Osteocyte (in vitro differentiated cells): ENCODE results near the gene CLMN. TPM values are rescaled to one million over a fixed set of nuclear protein-coding genes. Genes with fewer than 3 reads are reported as not detected.

Experiments
- DNase-seq: peaks from one replicate; pipeline ENCODE4 v3.0.0; 2021; ENCODE audit warnings: mixed read lengths; ENCODE audit not compliant: unreplicated experiment; ENCODE audit errors: extremely low spot score
- H3K27ac Mint-ChIP-seq: one replicate; pipeline ENCODE4 v1.8.0; 2021; ENCODE audit warnings: mild to moderate bottlenecking, mixed read lengths; ENCODE audit not compliant: unreplicated experiment
- H3K27me3 Mint-ChIP-seq: one replicate; pipeline ENCODE4 v1.8.0; 2021; ENCODE audit warnings: mixed read lengths; ENCODE audit not compliant: unreplicated experiment
- H3K36me3 Mint-ChIP-seq: one replicate; pipeline ENCODE4 v1.8.0; 2021; ENCODE audit warnings: mixed read lengths; ENCODE audit not compliant: unreplicated experiment
- H3K4me1 Mint-ChIP-seq: one replicate; pipeline ENCODE4 v1.8.0; 2021; ENCODE audit warnings: mixed read lengths; ENCODE audit not compliant: unreplicated experiment
- H3K4me3 Mint-ChIP-seq: one replicate; pipeline ENCODE4 v1.8.0; 2021; ENCODE audit warnings: mild to moderate bottlenecking, moderate library complexity, mixed read lengths; ENCODE audit not compliant: unreplicated experiment
- H3K9me3 Mint-ChIP-seq: one replicate; pipeline ENCODE4 v1.8.0; 2021; ENCODE audit warnings: mixed read lengths; ENCODE audit not compliant: unreplicated experiment
- total RNA-seq: library from RNA; stranded (reverse); gene quantifications from 2 replicates; pipeline ENCODE4 v1.2.1, GENCODE V29; 2021
- TF ChIP-seq, protein P1 (sequence below): fragments of 200-600 bp; sonication (generic); IDR thresholded peaks from 2 replicates; pipeline ENCODE4 v1.5.0; 2021; ENCODE audit warnings: antibody characterized with exemption, mild to moderate bottlenecking, moderate library complexity

CLMN gene
- total RNA-seq, 1 donor from 2014 or later: 5.4 TPM

DNA sequence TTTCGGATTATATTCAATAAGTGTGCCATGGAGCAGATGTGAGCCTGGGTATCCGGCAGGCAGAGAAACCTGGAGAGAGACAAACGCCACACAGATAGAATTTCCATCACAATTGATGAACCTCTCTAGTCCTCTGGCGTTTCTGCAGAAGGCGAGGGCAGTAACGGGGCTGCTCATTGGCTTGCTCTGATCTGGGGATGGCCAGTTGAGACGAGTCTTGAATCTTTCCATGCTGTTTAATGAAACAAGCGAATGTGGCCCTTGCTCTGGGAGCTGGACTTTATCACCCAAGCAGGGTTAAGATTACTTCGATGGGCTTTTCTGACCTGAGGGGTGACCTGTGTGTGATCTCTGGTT is 42.4 kb upstream of the CLMN start:
- no peak for DNase-seq
- no peak overlapping the region for H3K27ac Mint-ChIP-seq
- no peak overlapping the region for H3K4me3 Mint-ChIP-seq
- H3K36me3 Mint-ChIP-seq: no peaks in the 10 kb centered on the region
- TF ChIP-seq, protein P1, sequence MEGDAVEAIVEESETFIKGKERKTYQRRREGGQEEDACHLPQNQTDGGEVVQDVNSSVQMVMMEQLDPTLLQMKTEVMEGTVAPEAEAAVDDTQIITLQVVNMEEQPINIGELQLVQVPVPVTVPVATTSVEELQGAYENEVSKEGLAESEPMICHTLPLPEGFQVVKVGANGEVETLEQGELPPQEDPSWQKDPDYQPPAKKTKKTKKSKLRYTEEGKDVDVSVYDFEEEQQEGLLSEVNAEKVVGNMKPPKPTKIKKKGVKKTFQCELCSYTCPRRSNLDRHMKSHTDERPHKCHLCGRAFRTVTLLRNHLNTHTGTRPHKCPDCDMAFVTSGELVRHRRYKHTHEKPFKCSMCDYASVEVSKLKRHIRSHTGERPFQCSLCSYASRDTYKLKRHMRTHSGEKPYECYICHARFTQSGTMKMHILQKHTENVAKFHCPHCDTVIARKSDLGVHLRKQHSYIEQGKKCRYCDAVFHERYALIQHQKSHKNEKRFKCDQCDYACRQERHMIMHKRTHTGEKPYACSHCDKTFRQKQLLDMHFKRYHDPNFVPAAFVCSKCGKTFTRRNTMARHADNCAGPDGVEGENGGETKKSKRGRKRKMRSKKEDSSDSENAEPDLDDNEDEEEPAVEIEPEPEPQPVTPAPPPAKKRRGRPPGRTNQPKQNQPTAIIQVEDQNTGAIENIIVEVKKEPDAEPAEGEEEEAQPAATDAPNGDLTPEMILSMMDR: no peak
- H3K27me3 Mint-ChIP-seq: peaks cover 50% of the 10 kb centered on the region
- peaks cover 9% of the 10 kb centered on the region for H3K4me1 Mint-ChIP-seq
- H3K9me3 Mint-ChIP-seq: no peaks in the 10 kb centered on the region

DNA sequence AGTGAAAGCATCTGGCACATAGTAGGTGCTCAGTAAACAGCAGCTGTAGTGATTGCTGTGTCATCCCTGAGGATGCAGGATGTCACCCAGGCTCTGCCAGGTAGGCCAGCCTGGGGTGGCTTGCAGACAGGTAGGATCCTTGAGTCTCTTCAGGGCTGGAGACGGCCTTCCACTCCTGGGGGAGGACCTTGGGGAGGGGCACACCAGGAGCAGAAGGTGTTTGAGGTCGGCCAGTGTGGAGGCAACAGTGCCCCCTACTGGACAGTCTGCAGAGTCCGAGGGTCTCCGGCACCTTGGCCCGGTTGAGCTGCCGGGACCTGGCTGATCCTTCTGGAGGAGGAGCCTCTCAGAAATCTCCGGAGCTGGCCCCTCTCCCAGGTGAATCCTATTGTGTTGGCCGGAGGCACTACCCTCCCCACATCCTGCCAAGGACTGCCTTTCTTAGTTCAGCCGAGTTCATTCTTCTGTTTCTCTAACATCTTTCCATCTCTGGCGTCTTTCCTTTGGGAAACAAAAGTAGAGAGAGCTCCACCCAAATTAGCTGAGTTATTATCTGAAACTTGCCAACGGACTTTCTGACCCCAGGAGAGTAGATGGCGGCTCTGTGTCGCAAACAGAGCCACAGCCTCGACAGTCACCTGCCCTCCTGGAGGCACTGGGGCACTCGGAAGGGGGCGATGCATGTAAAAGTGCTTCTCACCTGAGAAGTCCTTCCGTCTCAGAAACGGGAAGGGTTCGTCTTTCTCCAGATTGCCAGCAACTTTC is 41.8 kb upstream of the CLMN start:
- no peak for DNase-seq
- peaks cover 49% of the 10 kb centered on the region for H3K27me3 Mint-ChIP-seq
- H3K4me1 Mint-ChIP-seq: peaks cover 9% of the 10 kb centered on the region
- no peak overlapping the region for H3K27ac Mint-ChIP-seq
- TF ChIP-seq, protein P1: peak; percentile 50
- no peaks in the 10 kb centered on the region for H3K9me3 Mint-ChIP-seq
- H3K36me3 Mint-ChIP-seq: no peaks in the 10 kb centered on the region
- H3K4me3 Mint-ChIP-seq: no peak overlapping the region

DNA sequence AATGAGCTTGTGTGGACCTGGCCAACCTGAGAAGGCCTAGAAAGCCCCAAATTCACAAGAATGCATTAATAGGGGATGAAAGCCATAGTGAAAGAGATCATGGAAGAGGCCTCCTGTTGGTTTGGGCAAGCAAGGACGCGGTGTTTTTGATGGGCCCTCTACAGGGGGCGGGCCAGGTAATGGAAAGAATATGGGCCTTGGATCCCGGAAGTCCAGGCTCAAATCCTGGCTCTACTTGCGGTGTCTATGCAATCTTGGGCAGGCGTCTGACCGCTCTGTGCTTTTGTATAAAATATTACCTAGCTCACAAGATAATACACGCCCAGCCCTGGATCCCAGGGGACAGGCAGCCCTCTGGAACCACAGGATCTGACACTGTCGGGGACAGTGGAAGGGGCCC is 41.1 kb upstream of the CLMN start:
- no peaks in the 10 kb centered on the region for H3K36me3 Mint-ChIP-seq
- H3K4me1 Mint-ChIP-seq: peaks cover 7% of the 10 kb centered on the region
- H3K27me3 Mint-ChIP-seq: peaks cover 44% of the 10 kb centered on the region
- no peak overlapping the region for H3K4me3 Mint-ChIP-seq
- TF ChIP-seq, protein P1: no peak
- no peaks in the 10 kb centered on the region for H3K9me3 Mint-ChIP-seq
- DNase-seq: no peak
- no peak overlapping the region for H3K27ac Mint-ChIP-seq

DNA sequence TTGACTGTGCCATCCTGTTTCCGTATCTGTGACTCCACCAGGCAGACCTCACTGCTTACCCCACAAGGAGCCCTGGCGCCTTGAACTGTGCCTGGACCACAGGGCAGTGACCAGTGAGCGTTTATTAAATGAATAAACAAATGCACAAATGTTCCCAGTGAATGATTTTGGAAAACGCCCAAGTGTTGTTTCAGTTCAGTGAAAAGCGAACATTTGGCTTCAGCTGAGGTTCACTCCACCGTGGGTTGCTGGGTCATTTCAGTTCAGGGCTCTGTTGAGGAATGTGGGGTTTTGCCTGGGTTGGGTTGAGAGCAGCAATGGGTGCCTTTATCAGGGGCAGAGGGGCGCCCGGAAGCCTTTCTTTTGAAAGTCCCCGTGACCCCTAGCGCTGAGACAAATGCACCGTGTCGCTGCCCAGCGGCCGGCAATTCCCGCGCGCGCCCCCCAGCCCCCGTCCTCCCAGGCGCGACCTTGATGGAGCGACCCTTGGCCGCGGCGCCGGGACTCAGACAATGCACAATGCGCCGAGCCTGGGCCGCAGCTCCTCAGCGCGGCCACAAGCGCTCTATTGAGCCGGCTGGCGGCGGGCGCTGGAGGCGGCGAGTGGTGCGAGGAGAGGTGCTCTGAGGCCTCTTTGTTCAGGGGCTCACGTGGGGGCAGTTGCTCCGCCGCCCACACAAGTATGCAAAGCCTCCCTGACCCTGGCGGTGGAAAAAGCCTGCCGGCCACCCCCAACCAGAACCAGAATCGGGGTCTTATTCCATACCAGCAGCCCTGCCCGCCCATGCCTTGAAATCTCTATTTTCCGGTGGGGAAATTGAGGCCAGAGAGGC is 40.5 kb upstream of the CLMN start:
- H3K27me3 Mint-ChIP-seq: peaks cover 42% of the 10 kb centered on the region
- no peak overlapping the region for H3K27ac Mint-ChIP-seq
- TF ChIP-seq, protein P1: no peak
- H3K4me3 Mint-ChIP-seq: no peak overlapping the region
- no peaks in the 10 kb centered on the region for H3K36me3 Mint-ChIP-seq
- H3K4me1 Mint-ChIP-seq: peaks cover 4% of the 10 kb centered on the region
- H3K9me3 Mint-ChIP-seq: peaks cover 3% of the 10 kb centered on the region
- no peak for DNase-seq

DNA sequence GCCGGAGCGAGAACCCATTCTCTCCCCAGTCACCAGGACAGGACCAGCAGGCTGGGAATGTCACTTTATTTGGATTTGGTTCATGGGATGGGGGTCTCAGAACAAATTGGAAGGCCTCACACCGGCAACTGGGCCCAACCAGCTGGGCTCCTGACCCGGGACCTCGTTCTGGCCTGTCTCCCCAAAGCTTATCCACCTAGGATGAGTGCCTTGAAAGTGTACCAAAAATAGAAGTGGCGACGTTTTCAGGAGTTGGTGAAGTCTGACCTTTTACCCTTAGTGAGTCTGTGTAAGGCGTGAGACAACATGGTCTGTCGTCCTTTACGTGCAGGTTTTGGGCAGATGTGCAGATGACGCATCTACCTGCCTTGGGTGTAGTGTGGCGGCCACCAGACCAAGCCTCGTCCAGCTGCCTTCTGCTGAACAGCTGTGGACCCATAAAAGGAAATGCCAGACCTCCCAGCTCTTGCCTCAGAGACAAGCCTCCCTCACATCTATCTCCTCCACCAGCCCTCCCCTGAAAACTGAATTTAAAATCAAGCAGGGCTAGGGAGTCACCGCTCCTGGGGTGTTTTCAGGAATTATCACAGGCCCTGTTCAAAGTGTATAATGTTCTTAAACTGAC is 36.6 kb upstream of the CLMN start:
- no peak overlapping the region for H3K27ac Mint-ChIP-seq
- TF ChIP-seq, protein P1: no peak
- no peaks in the 10 kb centered on the region for H3K36me3 Mint-ChIP-seq
- peaks cover 2% of the 10 kb centered on the region for H3K4me1 Mint-ChIP-seq
- DNase-seq: no peak
- H3K9me3 Mint-ChIP-seq: peaks cover 10% of the 10 kb centered on the region
- no peak overlapping the region for H3K4me3 Mint-ChIP-seq
- H3K27me3 Mint-ChIP-seq: peaks cover 33% of the 10 kb centered on the region
